Thyroid gland (tissue), 4 donors: ENCODE data around the gene KLF5. TPM values are rescaled to one million over a fixed set of nuclear protein-coding genes. Genes with fewer than 3 reads are reported as not detected.
A peak's percentile ranks its signal among the peaks of the same experiment; 100 is the strongest.

Experiments used
- DNase-seq, 2 donors: peaks; one replicate each; pipeline ENCODE4 v3.0.0-alpha.2; 2019
- H3K27ac ChIP-seq, 3 donors: fragments of 200-600 bp; sonication (generic); 1 replicate in 2 of 3; 2 replicates in 1 of 3; pipeline ENCODE4 v1.5.1; 2016 to 2019; ENCODE audit warnings: mild to moderate bottlenecking in 1 of 3, moderate library complexity in 1 of 3
- H3K27me3 ChIP-seq: fragments of 200-600 bp; sonication (generic); one replicate; pipeline ENCODE4 v1.5.1; 2019
- H3K36me3 ChIP-seq, 2 donors: fragments of 200-600 bp; sonication (generic); one replicate each; pipeline ENCODE4 v1.5.1; 2016 to 2019
- H3K4me1 ChIP-seq, 2 donors: fragments of 200-600 bp; sonication (generic); one replicate each; pipeline ENCODE4 v1.5.1; 2017 to 2019
- H3K4me3 ChIP-seq, 3 donors: fragments of 200-600 bp; sonication (generic); replicated peaks in 1 of 3; 1 replicate in 2 of 3; 2 replicates in 1 of 3; pipeline ENCODE4 v1.5.1; 2016; ENCODE audit warnings: mild to moderate bottlenecking in 1 of 3
- H3K9me3 ChIP-seq: fragments of 200-600 bp; sonication (generic); one replicate; pipeline ENCODE4 v1.5.1; 2017
- POLR2A ChIP-seq, 2 donors: fragments of 450-650 bp; IDR thresholded peaks; one replicate each; pipeline ENCODE4 v1.6.1; 2017; ENCODE audit warnings: antibody characterized with exemption in 2 of 2, mild to moderate bottlenecking in 2 of 2, moderate library complexity in 1 of 2
- WGBS, 2 donors: methylation state at CpG; one replicate each; pipeline ENCODE4 v1.1.5; 2017; 5-methylcytosine and 5-hydroxymethylcytosine counted together
- intact Hi-C: fragments of 100-400 bp; cut with DNase I; formaldehyde crosslinking; loops from one replicate; pipeline ENCODE4 v1.15.1; 2023
- total RNA-seq, 4 donors: library from RNA; depleted of rRNA; stranded (reverse); fragments of >200 nt; gene quantifications; one replicate each; pipeline ENCODE4 v1.2.3, GENCODE V29; 2016
- TF ChIP-seq, protein P1 (sequence below), 6 experiments: fragments of 200-600 bp in 3 of 6; fragments of 450-650 bp in 3 of 6; sonication (generic) in 3 of 6; IDR thresholded peaks; one replicate each; pipeline ENCODE4 v1.5.1; 2016 to 2019; ENCODE audit warnings: antibody characterized with exemption in 6 of 6, mild to moderate bottlenecking in 2 of 6, inconsistent platforms in 1 of 6, moderate library complexity in 1 of 6

KLF5 gene
- total RNA-seq, 4 donors from 2014 or later: 15.6 to 37.2 (median 23.6) TPM

DNA sequence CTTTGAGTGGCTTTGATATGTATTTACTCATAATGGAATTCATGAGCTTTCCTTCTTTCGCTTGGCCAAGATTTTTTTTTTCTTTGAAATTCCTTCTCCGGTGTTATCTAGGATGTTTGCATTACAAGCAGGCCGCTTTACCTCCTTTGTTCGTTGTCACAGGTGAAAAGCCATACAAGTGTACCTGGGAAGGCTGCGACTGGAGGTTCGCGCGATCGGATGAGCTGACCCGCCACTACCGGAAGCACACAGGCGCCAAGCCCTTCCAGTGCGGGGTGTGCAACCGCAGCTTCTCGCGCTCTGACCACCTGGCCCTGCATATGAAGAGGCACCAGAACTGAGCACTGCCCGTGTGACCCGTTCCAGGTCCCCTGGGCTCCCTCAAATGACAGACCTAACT lies 16.7 kb downstream of the KLF5 start:
- TF ChIP-seq, protein P1, sequence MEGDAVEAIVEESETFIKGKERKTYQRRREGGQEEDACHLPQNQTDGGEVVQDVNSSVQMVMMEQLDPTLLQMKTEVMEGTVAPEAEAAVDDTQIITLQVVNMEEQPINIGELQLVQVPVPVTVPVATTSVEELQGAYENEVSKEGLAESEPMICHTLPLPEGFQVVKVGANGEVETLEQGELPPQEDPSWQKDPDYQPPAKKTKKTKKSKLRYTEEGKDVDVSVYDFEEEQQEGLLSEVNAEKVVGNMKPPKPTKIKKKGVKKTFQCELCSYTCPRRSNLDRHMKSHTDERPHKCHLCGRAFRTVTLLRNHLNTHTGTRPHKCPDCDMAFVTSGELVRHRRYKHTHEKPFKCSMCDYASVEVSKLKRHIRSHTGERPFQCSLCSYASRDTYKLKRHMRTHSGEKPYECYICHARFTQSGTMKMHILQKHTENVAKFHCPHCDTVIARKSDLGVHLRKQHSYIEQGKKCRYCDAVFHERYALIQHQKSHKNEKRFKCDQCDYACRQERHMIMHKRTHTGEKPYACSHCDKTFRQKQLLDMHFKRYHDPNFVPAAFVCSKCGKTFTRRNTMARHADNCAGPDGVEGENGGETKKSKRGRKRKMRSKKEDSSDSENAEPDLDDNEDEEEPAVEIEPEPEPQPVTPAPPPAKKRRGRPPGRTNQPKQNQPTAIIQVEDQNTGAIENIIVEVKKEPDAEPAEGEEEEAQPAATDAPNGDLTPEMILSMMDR (IDR thresholded peaks at IDR 0.05): no peak
- peak in 1 of 2 donors; percentile 12 for TF ChIP-seq POLR2A (IDR thresholded peaks at IDR 0.05)
- H3K27ac ChIP-seq: peak overlapping the region; percentile 40 to 78 (median 47)
- no peaks in the 10 kb centered on the region for H3K27me3 ChIP-seq
- intact Hi-C loops: no loop called here
- H3K9me3 ChIP-seq: no peaks in the 10 kb centered on the region
- no peaks in the 10 kb centered on the region for H3K36me3 ChIP-seq
- H3K4me1 ChIP-seq: peaks cover 41 to 43% of the 10 kb centered on the region in 2 donors
- peak; percentile 46 to 54 for DNase-seq
- H3K4me3 ChIP-seq: no peak overlapping the region
- 24 to 40% methylated on average over 18 of the region's 18 CpGs for WGBS, 2 donors

DNA sequence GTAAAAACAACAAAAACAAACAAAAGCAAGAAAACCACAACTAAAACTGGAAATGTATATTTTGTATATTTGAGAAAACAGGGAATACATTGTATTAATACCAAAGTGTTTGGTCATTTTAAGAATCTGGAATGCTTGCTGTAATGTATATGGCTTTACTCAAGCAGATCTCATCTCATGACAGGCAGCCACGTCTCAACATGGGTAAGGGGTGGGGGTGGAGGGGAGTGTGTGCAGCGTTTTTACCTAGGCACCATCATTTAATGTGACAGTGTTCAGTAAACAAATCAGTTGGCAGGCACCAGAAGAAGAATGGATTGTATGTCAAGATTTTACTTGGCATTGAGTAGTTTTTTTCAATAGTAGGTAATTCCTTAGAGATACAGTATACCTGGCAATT lies 17.1 kb downstream of the KLF5 start:
- Histone ChIP-seq H3K4me1 (peaks cover 38 to 39% of the 10 kb centered on the region in 2 donors), H3K27me3 (no peaks in the 10 kb centered on the region), H3K27ac (peak overlapping the region; percentile 40 to 78 (median 47)), H3K4me3 (no peak overlapping the region), H3K9me3 (no peaks in the 10 kb centered on the region), H3K36me3 (no peaks in the 10 kb centered on the region)
- no peak for TF ChIP-seq POLR2A (IDR thresholded peaks at IDR 0.05)
- TF ChIP-seq, protein P1 (IDR thresholded peaks at IDR 0.05): no peak
- intact Hi-C loops: no loop called here
- WGBS, 2 donors: 47 to 48% methylated on average over 2 of the region's 2 CpGs
- no peak for DNase-seq

DNA sequence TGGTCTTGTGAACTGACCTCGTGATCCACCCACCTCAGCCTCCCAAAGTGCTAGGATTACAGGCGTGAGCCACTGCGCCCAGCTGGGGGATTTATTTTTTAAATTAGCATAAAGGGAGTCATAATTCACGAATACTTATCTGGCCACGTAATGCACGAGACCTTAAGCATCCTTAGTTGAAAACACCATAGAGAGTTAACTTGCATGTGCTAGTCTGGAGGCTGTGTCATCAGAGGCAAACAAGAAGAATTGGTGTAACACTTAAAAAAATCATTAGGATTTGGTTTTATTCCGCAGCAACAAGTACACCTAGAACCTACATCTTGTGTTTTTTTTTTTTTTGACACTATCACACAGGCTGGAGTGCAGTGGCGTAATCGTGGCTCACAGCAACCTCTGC lies 19.1 kb downstream of the KLF5 start:
- DNase-seq: no peak
- H3K27ac ChIP-seq: no peak overlapping the region
- H3K4me3 ChIP-seq: no peak overlapping the region
- H3K36me3 ChIP-seq: no peaks in the 10 kb centered on the region
- no peaks in the 10 kb centered on the region for H3K9me3 ChIP-seq
- no peak for TF ChIP-seq POLR2A (IDR thresholded peaks at IDR 0.05)
- TF ChIP-seq, protein P1 (IDR thresholded peaks at IDR 0.05): no peak
- 95 to 96% methylated on average over 9 of the region's 9 CpGs for WGBS, 2 donors
- no peaks in the 10 kb centered on the region for H3K27me3 ChIP-seq
- intact Hi-C loops: no loop called here
- peaks cover 33 to 43% of the 10 kb centered on the region in 2 donors for H3K4me1 ChIP-seq

DNA sequence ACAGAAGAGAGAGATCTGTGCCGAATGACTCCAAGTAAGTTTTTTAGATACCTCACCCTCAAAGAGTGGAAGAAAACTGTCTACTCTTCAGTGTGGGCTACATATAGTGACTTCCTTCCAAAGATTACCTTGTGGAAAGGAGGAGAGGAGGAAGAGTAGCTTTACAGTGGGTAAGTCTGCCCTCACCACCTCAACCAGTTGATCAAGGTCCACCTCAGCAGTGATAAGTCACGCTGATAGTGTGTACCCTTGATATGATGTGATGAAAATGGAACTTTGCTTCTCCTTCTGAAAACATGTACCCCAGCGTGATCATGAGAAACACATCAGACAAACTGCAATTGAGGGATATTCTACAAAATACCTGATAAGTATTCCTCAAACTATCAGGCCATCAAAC lies 20.6 kb downstream of the KLF5 start:
- no peaks in the 10 kb centered on the region for H3K9me3 ChIP-seq
- H3K36me3 ChIP-seq: no peaks in the 10 kb centered on the region
- no peak for DNase-seq
- no peaks in the 10 kb centered on the region for H3K27me3 ChIP-seq
- WGBS, 2 donors: 95 to 97% methylated on average over 3 of the region's 3 CpGs
- peaks cover 19 to 28% of the 10 kb centered on the region in 2 donors for H3K4me1 ChIP-seq
- no peak overlapping the region for H3K4me3 ChIP-seq
- intact Hi-C loops: no loop called here
- TF ChIP-seq POLR2A (IDR thresholded peaks at IDR 0.05): no peak
- TF ChIP-seq, protein P1 (IDR thresholded peaks at IDR 0.05): no peak
- H3K27ac ChIP-seq: no peak overlapping the region

DNA sequence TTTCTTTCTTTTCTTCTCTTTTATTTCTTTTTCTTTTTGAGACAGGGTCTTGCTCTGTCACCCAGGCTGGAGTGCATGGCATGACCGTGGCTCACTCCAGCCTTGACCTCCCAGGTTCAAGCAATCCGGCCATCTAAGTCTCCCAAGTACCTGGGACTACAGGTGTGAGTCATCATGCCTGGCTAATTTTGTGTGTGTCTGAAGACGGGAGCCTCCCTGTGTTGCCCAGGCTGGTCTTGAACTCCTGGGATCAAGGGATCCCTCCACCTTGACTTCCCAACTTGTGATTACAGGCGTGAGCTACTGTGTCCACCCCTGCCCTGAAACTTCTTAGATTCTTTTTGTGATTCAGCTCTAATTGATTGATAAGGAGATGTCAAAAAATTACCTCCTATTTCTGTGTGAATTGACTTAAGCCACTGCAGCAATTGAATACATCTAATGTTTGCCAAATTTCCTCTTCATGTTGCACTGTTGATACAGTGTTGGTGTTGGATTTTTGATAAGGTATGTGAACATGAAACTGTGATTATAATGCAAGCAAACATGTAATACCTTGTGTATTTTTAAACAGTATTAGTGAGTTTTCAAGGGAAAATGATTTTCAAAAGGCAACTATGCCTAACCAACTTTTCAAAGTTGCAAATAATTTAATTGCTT lies 22.6 kb downstream of the KLF5 start:
- whole genome bisulfite sequencing, 2 donors: 62 to 70% methylated on average over 3 to 4 of the region's 4 CpGs
- DNase-seq: peak in 1 of 2 donors; percentile 15
- TF ChIP-seq POLR2A (IDR thresholded peaks at IDR 0.05): no peak
- TF ChIP-seq, protein P1 (IDR thresholded peaks at IDR 0.05): no peak
- intact Hi-C loops: no loop called here
- peaks cover 6 to 13% of the 10 kb centered on the region in 2 donors for H3K4me1 ChIP-seq
- no peaks in the 10 kb centered on the region for H3K36me3 ChIP-seq
- no peak overlapping the region for H3K4me3 ChIP-seq
- H3K27ac ChIP-seq: peak overlapping the region in 2 of 3 donors; percentile 44 to 49
- H3K27me3 ChIP-seq: no peaks in the 10 kb centered on the region
- H3K9me3 ChIP-seq: no peaks in the 10 kb centered on the region
